ENCODE measurements around the gene NOL3. TPM values are rescaled to one million over a fixed set of nuclear protein-coding genes. Genes with fewer than 3 reads are reported as not detected.

Gene NOL3
- total and polyA plus RNA-seq, 2 of the 13 experiments (the other 11 are each of a cell fraction or from before 2014, with no cell fraction given), result 5.7 to 20.5 TPM

- TF ChIP-seq ZHX2 (IDR thresholded peaks at IDR 0.05; ENCODE audit: low read depth) (peak; percentile 57; the same call in 1 of the 2 replicates), ZHX2 (CRISPR knock-in tag; IDR thresholded peaks at IDR 0.05; ENCODE audit: borderline replicate concordance) (peak; percentile 76; the same call in 1 of the 2 replicates), TERF1 (CRISPR knock-in tag; IDR thresholded peaks at IDR 0.05) (peak; percentile 88), DDIT3 (CRISPR knock-in tag; IDR thresholded peaks at IDR 0.05) (no peak), ZIK1 (CRISPR knock-in tag; IDR thresholded peaks at IDR 0.05; ENCODE audit: borderline replicate concordance, low read depth) (peak; percentile 86; the same call in 1 of the 2 replicates), ZNF362 (CRISPR knock-in tag; IDR thresholded peaks at IDR 0.05; ENCODE audit: borderline replicate concordance) (no peak; the same call in 1 of the 2 replicates), ZNF549 (CRISPR knock-in tag; IDR thresholded peaks at IDR 0.05) (0 out of 2 replicates have a peak, but pooled peaks have one; percentile 52), MAX (IDR thresholded peaks at IDR 0.05) (peak; percentile 98), HMGXB3 (CRISPR knock-in tag; IDR thresholded peaks at IDR 0.05; ENCODE audit: borderline replicate concordance) (peak; percentile 34; the same call in 1 of the 2 replicates), CHCHD3 (CRISPR knock-in tag; IDR thresholded peaks at IDR 0.05) (0 out of 2 replicates have a peak, but pooled peaks have one; percentile 21), MAF1 (CRISPR knock-in tag; IDR thresholded peaks at IDR 0.05; ENCODE audit: borderline replicate concordance) (peak; percentile 70; the same call in 1 of the 2 replicates), ZNF790 (CRISPR knock-in tag; IDR thresholded peaks at IDR 0.05; ENCODE audit: borderline replicate concordance) (no peak; the same call in 1 of the 2 replicates), BORCS8-MEF2B (CRISPR knock-in tag; IDR thresholded peaks at IDR 0.05) (peak; percentile 98), JUND (CRISPR knock-in tag; IDR thresholded peaks at IDR 0.05) (peak; percentile 26; the same call in 1 of the 2 replicates), ZNF605 (CRISPR knock-in tag; IDR thresholded peaks at IDR 0.05) (peak; percentile 26; the same call in 1 of the 2 replicates)
Measured at GRCh38 chr16:67164599-67165061, 5.7 kb upstream of the NOL3 start, which contains the start of gene HSF4 (continued).
